ENCODE results near the gene EPB41L2.

DNA sequence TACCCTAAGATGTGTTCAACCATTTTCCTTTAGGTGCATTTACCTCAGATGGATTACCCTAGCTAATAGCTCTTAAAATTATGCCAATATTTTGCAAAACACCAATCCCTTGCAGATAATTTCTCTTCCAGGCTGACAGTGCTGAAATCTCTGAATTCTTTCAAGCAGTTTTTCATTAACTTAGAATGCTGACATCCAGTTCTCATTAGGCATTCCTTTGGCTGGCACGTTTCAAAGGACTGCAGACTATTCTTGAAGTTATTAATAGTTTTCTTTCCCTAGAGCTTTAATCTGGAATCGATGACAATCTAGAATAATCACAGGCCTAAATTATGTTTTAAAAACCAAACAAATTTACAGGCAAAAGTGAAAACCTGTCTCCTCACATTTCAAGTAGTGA lies 167.5 kb downstream of the EPB41L2 start:
- TF ChIP-seq, protein P1, sequence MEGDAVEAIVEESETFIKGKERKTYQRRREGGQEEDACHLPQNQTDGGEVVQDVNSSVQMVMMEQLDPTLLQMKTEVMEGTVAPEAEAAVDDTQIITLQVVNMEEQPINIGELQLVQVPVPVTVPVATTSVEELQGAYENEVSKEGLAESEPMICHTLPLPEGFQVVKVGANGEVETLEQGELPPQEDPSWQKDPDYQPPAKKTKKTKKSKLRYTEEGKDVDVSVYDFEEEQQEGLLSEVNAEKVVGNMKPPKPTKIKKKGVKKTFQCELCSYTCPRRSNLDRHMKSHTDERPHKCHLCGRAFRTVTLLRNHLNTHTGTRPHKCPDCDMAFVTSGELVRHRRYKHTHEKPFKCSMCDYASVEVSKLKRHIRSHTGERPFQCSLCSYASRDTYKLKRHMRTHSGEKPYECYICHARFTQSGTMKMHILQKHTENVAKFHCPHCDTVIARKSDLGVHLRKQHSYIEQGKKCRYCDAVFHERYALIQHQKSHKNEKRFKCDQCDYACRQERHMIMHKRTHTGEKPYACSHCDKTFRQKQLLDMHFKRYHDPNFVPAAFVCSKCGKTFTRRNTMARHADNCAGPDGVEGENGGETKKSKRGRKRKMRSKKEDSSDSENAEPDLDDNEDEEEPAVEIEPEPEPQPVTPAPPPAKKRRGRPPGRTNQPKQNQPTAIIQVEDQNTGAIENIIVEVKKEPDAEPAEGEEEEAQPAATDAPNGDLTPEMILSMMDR (IDR thresholded peaks at IDR 0.05): no peak
- TF ChIP-seq EP300 (IDR thresholded peaks at IDR 0.05; ENCODE audit: low read depth): no peak
